Tibial nerve (tissue), 4 donors: ENCODE measurements around the gene PTPRT. TPM values are rescaled to one million over a fixed set of nuclear protein-coding genes. Genes with fewer than 3 reads are reported as not detected.

Experiments used
- DNase-seq, 2 donors: peaks; one replicate each; pipeline ENCODE4 v3.0.0-alpha.2; 2019; ENCODE audit warnings: low spot score in 2 of 2
- H3K27ac ChIP-seq, 4 donors: fragments of 200-600 bp; sonication (generic) in 3 of 4; one replicate each; pipeline ENCODE4 v1.5.1; 2017 to 2019; ENCODE audit warnings: mild to moderate bottlenecking in 1 of 4
- H3K27me3 ChIP-seq, 2 donors: fragments of 200-600 bp; sonication (generic) in 1 of 2; one replicate each; pipeline versions ENCODE4 v1.5.1 to v1.6.0; 2017 to 2019
- H3K36me3 ChIP-seq, 3 donors: fragments of 200-600 bp; sonication (generic); one replicate each; pipeline ENCODE4 v1.5.1; 2018 to 2019
- H3K4me1 ChIP-seq, 4 donors: fragments of 200-600 bp; sonication (generic) in 3 of 4; one replicate each; pipeline ENCODE4 v1.5.1; 2017 to 2019
- H3K4me3 ChIP-seq, 4 donors: fragments of 200-600 bp; sonication (generic) in 3 of 4; one replicate each; pipeline ENCODE4 v1.5.1; 2017 to 2019; ENCODE audit warnings: mild to moderate bottlenecking in 1 of 4, moderate library complexity in 1 of 4
- H3K9me3 ChIP-seq, 4 donors: fragments of 200-600 bp; sonication (generic) in 3 of 4; one replicate each; pipeline ENCODE4 v1.5.1; 2017 to 2019
- CTCF ChIP-seq, 5 experiments: fragments of 200-600 bp in 3 of 5; fragments of 450-650 bp in 2 of 5; sonication (generic) in 3 of 5; IDR thresholded peaks; one replicate each; pipeline ENCODE4 v1.5.1; 2016 to 2019; ENCODE audit warnings: antibody characterized with exemption in 5 of 5, mild to moderate bottlenecking in 3 of 5, moderate library complexity in 2 of 5
- EP300 ChIP-seq, 2 donors: sonication (generic); formaldehyde crosslinking; IDR thresholded peaks; one replicate each; pipeline ENCODE4 v1.6.1; 2017; ENCODE audit warnings: antibody characterized with exemption in 2 of 2, mild to moderate bottlenecking in 1 of 2
- POLR2A ChIP-seq, 2 donors: fragments of 450-650 bp; IDR thresholded peaks; one replicate each; pipeline ENCODE4 v1.6.1; 2017; ENCODE audit warnings: antibody characterized with exemption in 2 of 2, mild to moderate bottlenecking in 2 of 2, moderate library complexity in 2 of 2
- WGBS, 2 donors: methylation state at CpG; one replicate each; pipeline ENCODE4 v1.1.5; 2018; 5-methylcytosine and 5-hydroxymethylcytosine counted together
- total RNA-seq, 4 donors: library from RNA; depleted of rRNA; stranded (reverse); fragments of >200 nt; gene quantifications; one replicate each; pipeline ENCODE4 v1.1.0, GENCODE V29; 2016

Gene PTPRT
- total RNA-seq, 4 donors from 2014 or later = under 0.01 TPM; not detected in 3

GRCh38 chr20:42155586-42155985, 1034.1 kb downstream of the PTPRT start:
- H3K27me3 ChIP-seq = no peaks in the 10 kb centered on the region
- no peaks in the 10 kb centered on the region for H3K36me3 ChIP-seq
- DNase-seq = no peak
- 77 to 78% methylated on average over 4 of the region's 4 CpGs for WGBS, 2 donors
- TF ChIP-seq POLR2A (IDR thresholded peaks at IDR 0.05) (no peak), CTCF (IDR thresholded peaks at IDR 0.05) (no peak), EP300 (IDR thresholded peaks at IDR 0.05) (no peak)
- no peaks in the 10 kb centered on the region for H3K9me3 ChIP-seq
- no peak overlapping the region for H3K4me3 ChIP-seq
- no peak overlapping the region for H3K27ac ChIP-seq
- H3K4me1 ChIP-seq = no peaks in the 10 kb centered on the region

- TF ChIP-seq EP300 (IDR thresholded peaks at IDR 0.05) (no peak), CTCF (IDR thresholded peaks at IDR 0.05) (no peak), POLR2A (IDR thresholded peaks at IDR 0.05) (no peak)
- Histone ChIP-seq H3K36me3 (no peaks in the 10 kb centered on the region), H3K27me3 (no peaks in the 10 kb centered on the region), H3K4me1 (no peaks in the 10 kb centered on the region), H3K4me3 (no peak overlapping the region), H3K27ac (no peak overlapping the region), H3K9me3 (peaks cover 0 to 3% (median 0%) of the 10 kb centered on the region in 4 donors)
- DNase-seq = no peak
- WGBS, 2 donors = 71 to 76% methylated on average over 6 of the region's 6 CpGs
These were observed 1037.1 kb downstream of the PTPRT start for GRCh38 chr20:42152575-42152974.

- Histone ChIP-seq H3K4me3 (no peak overlapping the region), H3K4me1 (no peaks in the 10 kb centered on the region), H3K27ac (no peak overlapping the region), H3K27me3 (no peaks in the 10 kb centered on the region), H3K36me3 (no peaks in the 10 kb centered on the region), H3K9me3 (peaks cover 0 to 3% (median 0%) of the 10 kb centered on the region in 4 donors)
- WGBS, 2 donors = 84% methylated on average over 4 of the region's 4 CpGs
- TF ChIP-seq POLR2A (IDR thresholded peaks at IDR 0.05) = no peak
- TF ChIP-seq EP300 (IDR thresholded peaks at IDR 0.05) = no peak
- TF ChIP-seq CTCF (IDR thresholded peaks at IDR 0.05) = no peak
- DNase-seq = no peak
These were observed 1039.5 kb downstream of the PTPRT start for GRCh38 chr20:42150230-42150629.

- Histone ChIP-seq H3K4me1 (no peaks in the 10 kb centered on the region), H3K36me3 (no peaks in the 10 kb centered on the region), H3K4me3 (no peak overlapping the region), H3K9me3 (no peaks in the 10 kb centered on the region), H3K27me3 (no peaks in the 10 kb centered on the region), H3K27ac (no peak overlapping the region)
- no peak for DNase-seq
- no peak for TF ChIP-seq POLR2A (IDR thresholded peaks at IDR 0.05)
- no peak for TF ChIP-seq EP300 (IDR thresholded peaks at IDR 0.05)
- TF ChIP-seq CTCF (IDR thresholded peaks at IDR 0.05) = no peak
- 40% methylated on average over 4 of the region's 4 CpGs for WGBS, 2 donors
These were observed 1051.0 kb downstream of the PTPRT start for GRCh38 chr20:42138729-42139128.

GRCh38 chr20:42134265-42135098, 1055.2 kb downstream of the PTPRT start:
- Histone ChIP-seq H3K4me3 (no peak overlapping the region), H3K4me1 (no peaks in the 10 kb centered on the region), H3K36me3 (no peaks in the 10 kb centered on the region), H3K9me3 (no peaks in the 10 kb centered on the region), H3K27me3 (no peaks in the 10 kb centered on the region), H3K27ac (no peak overlapping the region)
- 76 to 81% methylated on average over 5 of the region's 5 CpGs for WGBS, 2 donors
- TF ChIP-seq EP300 (IDR thresholded peaks at IDR 0.05) (no peak), POLR2A (IDR thresholded peaks at IDR 0.05) (no peak), CTCF (IDR thresholded peaks at IDR 0.05) (no peak)
- DNase-seq = no peak
